HepG2 (cell line): ENCODE data around the gene PSMB10.

Source experiments
- CENPX ChIP-seq: sonication (generic); formaldehyde crosslinking; IDR thresholded peaks from 2 replicates; pipeline ENCODE4 v1.9.0; 2021; ENCODE audit warnings: mild to moderate bottlenecking, missing genetic modification reagents, moderate library complexity
- EP300 ChIP-seq, 3 experiments: sonication (generic) in 1 of 3; formaldehyde crosslinking in 1 of 3; IDR thresholded peaks; 2 replicates each; pipeline versions ENCODE4 v1.5.1 to v1.6.1; 2011 to 2020; ENCODE audit warnings: low read depth in 2 of 3, low read length in 2 of 3, borderline replicate concordance in 1 of 3, improper control_type of control experiment in 1 of 3, mild to moderate bottlenecking in 1 of 3, missing genetic modification reagents in 1 of 3, moderate library complexity in 1 of 3
- MXI1 ChIP-seq: IDR thresholded peaks from 3 replicates; pipeline ENCODE4 v1.6.1; 2012; ENCODE audit warnings: low read depth, low read length, inconsistent platforms, borderline replicate concordance
- SRY ChIP-seq: sonication (generic); formaldehyde crosslinking; IDR thresholded peaks from 2 replicates; pipeline ENCODE4 v1.8.0; 2022; ENCODE audit warnings: mild to moderate bottlenecking, missing genetic modification reagents
- TRIM24 ChIP-seq: sonication (generic); formaldehyde crosslinking; IDR thresholded peaks from 2 replicates; pipeline ENCODE4 v1.8.0; 2022; ENCODE audit warnings: mild to moderate bottlenecking, missing genetic modification reagents
- ZNF282 ChIP-seq: fragments of 450-650 bp; IDR thresholded peaks from 2 replicates; pipeline ENCODE4 v1.6.1; 2018; ENCODE audit not compliant: partially characterized antibody

DNA sequence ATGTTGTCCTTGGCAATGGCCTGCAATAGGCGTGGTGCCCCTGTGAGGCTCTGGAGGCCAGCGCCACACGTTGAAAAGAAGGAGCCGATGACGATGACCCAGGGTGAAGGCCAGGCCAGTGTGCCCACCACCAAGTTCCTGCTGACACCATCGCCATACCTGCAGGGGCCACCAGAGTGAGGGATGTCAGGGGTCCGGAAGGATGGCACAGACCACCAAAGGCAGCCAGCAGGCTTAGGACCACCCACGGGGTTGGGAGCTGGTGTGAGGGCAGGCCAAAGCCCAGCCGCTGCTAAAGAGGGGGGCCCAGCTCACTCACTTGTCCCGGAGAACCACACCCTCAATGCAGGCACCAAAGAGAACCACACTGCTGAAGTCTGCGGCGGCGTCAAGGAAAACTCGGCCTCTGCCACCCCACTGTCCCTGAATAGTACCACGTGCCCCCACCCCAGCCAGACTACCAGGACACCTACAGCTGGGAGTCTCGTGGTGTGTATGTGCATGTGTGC, 13.7 kb upstream of the PSMB10 start:
- TF ChIP-seq EP300 (IDR thresholded peaks at IDR 0.05; ENCODE audit: low read depth in 2 of 2, low read length in 2 of 2) (no peak), EP300 (CRISPR knock-in tag; IDR thresholded peaks at IDR 0.05; ENCODE audit: borderline replicate concordance) (no peak), ZNF282 (no peak), CENPX (no peak), TRIM24 (no peak), SRY (CRISPR knock-in tag) (no peak), MXI1 (no peak)
